Measurements from ENCODE around the gene ACTR2. TPM values are rescaled to one million over a fixed set of nuclear protein-coding genes. Genes with fewer than 3 reads are reported as not detected.

The ACTR2 gene
- total and polyA plus RNA-seq, 9 of the 15 experiments (the other 6 are each of a cell fraction or from before 2014, with no cell fraction given), result 47.3 to 239 (median 108) TPM

DNA sequence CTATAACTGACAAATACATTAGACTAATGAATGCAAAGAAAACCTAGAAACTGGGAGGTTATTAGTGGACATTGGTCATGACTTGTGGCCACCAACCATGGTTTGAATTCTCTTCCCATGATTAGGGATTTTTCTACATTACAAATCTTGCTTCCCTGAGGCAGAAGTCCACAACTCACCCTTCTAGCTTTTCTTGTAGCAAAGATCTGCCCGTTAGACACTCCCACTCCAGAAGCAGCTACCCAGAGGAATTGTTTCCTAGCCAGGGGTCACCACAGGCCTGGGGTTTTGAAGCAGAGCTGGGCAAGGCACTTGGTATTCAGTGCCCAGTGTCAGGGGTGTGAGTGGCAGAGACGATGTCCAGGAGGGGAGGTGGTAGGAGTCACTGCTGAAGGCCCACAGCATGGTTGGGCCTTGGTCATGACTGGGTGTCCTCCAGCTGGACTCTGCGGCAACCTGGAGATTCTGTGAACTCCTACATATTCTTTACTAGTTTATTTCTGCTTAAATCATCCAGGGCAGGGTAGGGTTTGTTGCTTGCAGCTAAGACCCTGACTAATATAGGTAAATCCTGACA, 54.9 kb downstream of the ACTR2 start:
- no peak overlapping the region for H3K4me3 ChIP-seq
- no peak for TF ChIP-seq HEY1 (CRISPR knock-in tag; IDR thresholded peaks at IDR 0.05; ENCODE audit: borderline replicate concordance)
- TF ChIP-seq KLF6 (CRISPR knock-in tag; IDR thresholded peaks at IDR 0.05; ENCODE audit: borderline replicate concordance), result no peak
- TF ChIP-seq ZNF23 (CRISPR knock-in tag; IDR thresholded peaks at IDR 0.05), result no peak
- TF ChIP-seq, protein P1, sequence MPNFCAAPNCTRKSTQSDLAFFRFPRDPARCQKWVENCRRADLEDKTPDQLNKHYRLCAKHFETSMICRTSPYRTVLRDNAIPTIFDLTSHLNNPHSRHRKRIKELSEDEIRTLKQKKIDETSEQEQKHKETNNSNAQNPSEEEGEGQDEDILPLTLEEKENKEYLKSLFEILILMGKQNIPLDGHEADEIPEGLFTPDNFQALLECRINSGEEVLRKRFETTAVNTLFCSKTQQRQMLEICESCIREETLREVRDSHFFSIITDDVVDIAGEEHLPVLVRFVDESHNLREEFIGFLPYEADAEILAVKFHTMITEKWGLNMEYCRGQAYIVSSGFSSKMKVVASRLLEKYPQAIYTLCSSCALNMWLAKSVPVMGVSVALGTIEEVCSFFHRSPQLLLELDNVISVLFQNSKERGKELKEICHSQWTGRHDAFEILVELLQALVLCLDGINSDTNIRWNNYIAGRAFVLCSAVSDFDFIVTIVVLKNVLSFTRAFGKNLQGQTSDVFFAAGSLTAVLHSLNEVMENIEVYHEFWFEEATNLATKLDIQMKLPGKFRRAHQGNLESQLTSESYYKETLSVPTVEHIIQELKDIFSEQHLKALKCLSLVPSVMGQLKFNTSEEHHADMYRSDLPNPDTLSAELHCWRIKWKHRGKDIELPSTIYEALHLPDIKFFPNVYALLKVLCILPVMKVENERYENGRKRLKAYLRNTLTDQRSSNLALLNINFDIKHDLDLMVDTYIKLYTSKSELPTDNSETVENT (CRISPR knock-in tag; IDR thresholded peaks at IDR 0.05), result no peak
- TF ChIP-seq, protein P2, sequence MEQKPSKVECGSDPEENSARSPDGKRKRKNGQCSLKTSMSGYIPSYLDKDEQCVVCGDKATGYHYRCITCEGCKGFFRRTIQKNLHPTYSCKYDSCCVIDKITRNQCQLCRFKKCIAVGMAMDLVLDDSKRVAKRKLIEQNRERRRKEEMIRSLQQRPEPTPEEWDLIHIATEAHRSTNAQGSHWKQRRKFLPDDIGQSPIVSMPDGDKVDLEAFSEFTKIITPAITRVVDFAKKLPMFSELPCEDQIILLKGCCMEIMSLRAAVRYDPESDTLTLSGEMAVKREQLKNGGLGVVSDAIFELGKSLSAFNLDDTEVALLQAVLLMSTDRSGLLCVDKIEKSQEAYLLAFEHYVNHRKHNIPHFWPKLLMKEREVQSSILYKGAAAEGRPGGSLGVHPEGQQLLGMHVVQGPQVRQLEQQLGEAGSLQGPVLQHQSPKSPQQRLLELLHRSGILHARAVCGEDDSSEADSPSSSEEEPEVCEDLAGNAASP (IDR thresholded peaks at IDR 0.05), result no peak
- TF ChIP-seq ZNF561 (CRISPR knock-in tag; conservative IDR thresholded peaks at IDR 0.05), result no peak
- TF ChIP-seq MYC (IDR thresholded peaks at IDR 0.05; ENCODE audit: low read depth, low read length), result no peak
- TF ChIP-seq MYC (CRISPR knock-in tag; IDR thresholded peaks at IDR 0.05; ENCODE audit: borderline replicate concordance, low read depth), result no peak
- no peak for TF ChIP-seq CREM (IDR thresholded peaks at IDR 0.05; ENCODE audit: low read depth)
- TF ChIP-seq, protein P3, sequence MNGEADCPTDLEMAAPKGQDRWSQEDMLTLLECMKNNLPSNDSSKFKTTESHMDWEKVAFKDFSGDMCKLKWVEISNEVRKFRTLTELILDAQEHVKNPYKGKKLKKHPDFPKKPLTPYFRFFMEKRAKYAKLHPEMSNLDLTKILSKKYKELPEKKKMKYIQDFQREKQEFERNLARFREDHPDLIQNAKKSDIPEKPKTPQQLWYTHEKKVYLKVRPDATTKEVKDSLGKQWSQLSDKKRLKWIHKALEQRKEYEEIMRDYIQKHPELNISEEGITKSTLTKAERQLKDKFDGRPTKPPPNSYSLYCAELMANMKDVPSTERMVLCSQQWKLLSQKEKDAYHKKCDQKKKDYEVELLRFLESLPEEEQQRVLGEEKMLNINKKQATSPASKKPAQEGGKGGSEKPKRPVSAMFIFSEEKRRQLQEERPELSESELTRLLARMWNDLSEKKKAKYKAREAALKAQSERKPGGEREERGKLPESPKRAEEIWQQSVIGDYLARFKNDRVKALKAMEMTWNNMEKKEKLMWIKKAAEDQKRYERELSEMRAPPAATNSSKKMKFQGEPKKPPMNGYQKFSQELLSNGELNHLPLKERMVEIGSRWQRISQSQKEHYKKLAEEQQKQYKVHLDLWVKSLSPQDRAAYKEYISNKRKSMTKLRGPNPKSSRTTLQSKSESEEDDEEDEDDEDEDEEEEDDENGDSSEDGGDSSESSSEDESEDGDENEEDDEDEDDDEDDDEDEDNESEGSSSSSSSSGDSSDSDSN (IDR thresholded peaks at IDR 0.05; ENCODE audit: borderline replicate concordance in 1 of 2, low read depth in 2 of 2, low read length in 2 of 2), result no peak
- no peak for TF ChIP-seq RBM25 (IDR thresholded peaks at IDR 0.05; ENCODE audit: low read depth, low read length, severe bottlenecking)
- no peak for TF ChIP-seq PRPF4 (IDR thresholded peaks at IDR 0.05; ENCODE audit: insufficient read depth, low read depth, low read length, poor library complexity, severe bottlenecking)
- TF ChIP-seq TFAM (CRISPR knock-in tag; conservative IDR thresholded peaks at IDR 0.05), result no peak
- TF ChIP-seq, protein P4, sequence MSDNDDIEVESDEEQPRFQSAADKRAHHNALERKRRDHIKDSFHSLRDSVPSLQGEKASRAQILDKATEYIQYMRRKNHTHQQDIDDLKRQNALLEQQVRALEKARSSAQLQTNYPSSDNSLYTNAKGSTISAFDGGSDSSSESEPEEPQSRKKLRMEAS (CRISPR knock-in tag; IDR thresholded peaks at IDR 0.05), result no peak
- TF ChIP-seq ERF (CRISPR knock-in tag; IDR thresholded peaks at IDR 0.05), result no peak
- no peak for TF ChIP-seq RBBP5 (IDR thresholded peaks at IDR 0.05; ENCODE audit: borderline replicate concordance, insufficient read depth, low read length, poor library complexity, severe bottlenecking)

More for the DNA sequence above, 54.9 kb downstream of the ACTR2 start:
- CTCF ChIA-PET (ENCODE audit: low intra/inter-chr PET ratio), result no interaction called here
- Histone ChIP-seq H3K9ac (ENCODE audit: insufficient read depth in 1 of 2, low read depth in 2 of 2, low read length in 2 of 2) (peak overlapping the region in 1 of 2 experiments; percentile 41; a peak in 1 of 4 replicates), H3K79me2 (ENCODE audit: control insufficient read depth, insufficient read depth, low read length) (no peaks in the 10 kb centered on the region), H4K20me1 (replicated peaks; ENCODE audit: control insufficient read depth, insufficient read depth, low read length) (no peaks in the 10 kb centered on the region), H3K4me1 (replicated peaks in 1 of 2; ENCODE audit: control insufficient read depth in 2 of 2, insufficient read depth in 2 of 2, low read length in 2 of 2) (peaks cover 4 to 17% of the 10 kb centered on the region in 2 experiments; a peak in 4 of 5 replicates), H3K9me3 (replicated peaks; ENCODE audit: control insufficient read depth, insufficient read depth, low read depth, low read length) (no peaks in the 10 kb centered on the region), H3K9me1 (ENCODE audit: control insufficient read depth, insufficient read depth, low read length) (no peaks in the 10 kb centered on the region), H3K27me3 (ENCODE audit: control insufficient read depth in 2 of 2, insufficient read depth in 2 of 2, low read length in 2 of 2) (no peaks in the 10 kb centered on the region), H3K27ac (ENCODE audit: extremely low read depth, low read depth, low read length) (no peak overlapping the region), H2AFZ (ENCODE audit: low read depth, low read length) (no peak overlapping the region), H3K4me2 (ENCODE audit: insufficient read depth, low read length) (no peak overlapping the region), H3K36me3 (ENCODE audit: control insufficient read depth, insufficient read depth, low read length) (no peaks in the 10 kb centered on the region)
- FAIRE-seq (no peak), DNase-seq (ENCODE audit: extremely low read depth in 1 of 4, low spot score in 3 of 4) (no peak), ATAC-seq (no peak)
- intact Hi-C loops (cut with micrococcal nuclease), result no loop called here
- POLR2A ChIA-PET, result interaction anchor here (0.6 to 1.1 kb wide), 4 partner anchors 11 to 601 kb away, joined by 3 to 6 read pairs (median 4); no protein-coding TSS in a partner anchor
- in situ Hi-C loops (cut with MboI), result no loop called here
- 52% methylated on average over 3 of the region's 3 CpGs for WGBS (ENCODE audit: insufficient coverage, low coverage, missing lambda C conversion rate)
- BruUV-seq (replicated peaks), result no TSS peak

Measured in K562 (cell line).